GM12875 (cell line): Measurements from ENCODE around the gene C21orf91.

Experiments used
- H3K4me3 ChIP-seq: one replicate; pipeline ENCODE4 v1.5.1; 2011; ENCODE audit warnings: low read depth, low read length, control low read depth
- CTCF ChIP-seq: IDR thresholded peaks from 2 replicates; pipeline ENCODE4 v1.5.1; 2011; ENCODE audit warnings: low read depth, mild to moderate bottlenecking, control low read depth, inconsistent platforms, low read length, moderate library complexity, borderline replicate concordance; ENCODE audit not compliant: insufficient read depth

The C21orf91 gene

GRCh38 chr21:17784604-17785402 lies 34.4 kb downstream of the C21orf91 start:
- TF ChIP-seq CTCF: no peak
- H3K4me3 ChIP-seq: no peak overlapping the region

- no peak for TF ChIP-seq CTCF
- no peak overlapping the region for H3K4me3 ChIP-seq
These were observed 35.0 kb downstream of the C21orf91 start for GRCh38 chr21:17784180-17784598.

- H3K4me3 ChIP-seq: no peak overlapping the region
- no peak for TF ChIP-seq CTCF
These were observed 35.5 kb downstream of the C21orf91 start for GRCh38 chr21:17783481-17784179.

GRCh38 chr21:17783003-17783402 lies 36.2 kb downstream of the C21orf91 start:
- TF ChIP-seq CTCF: no peak
- H3K4me3 ChIP-seq: no peak overlapping the region

GRCh38 chr21:17782051-17782450 lies 37.1 kb downstream of the C21orf91 start:
- TF ChIP-seq CTCF: no peak
- H3K4me3 ChIP-seq: no peak overlapping the region

GRCh38 chr21:17781524-17781923 lies 37.6 kb downstream of the C21orf91 start:
- no peak overlapping the region for H3K4me3 ChIP-seq

More at GRCh38 chr21:17781524-17781923, 37.6 kb downstream of the C21orf91 start:
- TF ChIP-seq CTCF: no peak
